CD4-positive, CD25-positive, alpha-beta regulatory T cell (primary cell): ENCODE data around the gene OR10K1. TPM values are rescaled to one million over a fixed set of nuclear protein-coding genes. Genes with fewer than 3 reads are reported as not detected.

Experiments used
- polyA plus RNA-seq, 4 donors: library from polyadenylated mRNA; unstranded; fragments of 300-500 nt; fragmentation: Illumina TruSeq; gene quantifications; one replicate each; pipeline ENCODE4 v1.2.3, GENCODE V29; 2021
- total RNA-seq: library from RNA; stranded (reverse); gene quantifications from one replicate; pipeline ENCODE4 v1.2.3, GENCODE V29; 2022

OR10K1 gene
- total and polyA plus RNA-seq, 5 donors from 2014 or later: not detected

Other genes starting within 250 kb of the OR10K1 start
- not detected for gene CD1A, start 207.4 kb upstream of the OR10K1 start, total RNA-seq
- not detected for gene CD1A, start 207.4 kb upstream of the OR10K1 start, polyA plus RNA-seq
- gene CD1C, start 171.9 kb upstream of the OR10K1 start, total RNA-seq: not detected
- gene CD1C, start 171.9 kb upstream of the OR10K1 start, polyA plus RNA-seq: under 1 TPM in 1 of 4 donors, not detected in 3; 0.68 TPM
- gene CD1B, start 130.3 kb upstream of the OR10K1 start, total RNA-seq: not detected
- gene CD1B, start 130.3 kb upstream of the OR10K1 start, polyA plus RNA-seq: not detected
- not detected for gene CD1E, start 107.9 kb upstream of the OR10K1 start, total RNA-seq
- gene CD1E, start 107.9 kb upstream of the OR10K1 start, polyA plus RNA-seq: not detected
- gene OR10T2, start 62.4 kb upstream of the OR10K1 start, total RNA-seq: not detected
- gene OR10T2, start 62.4 kb upstream of the OR10K1 start, polyA plus RNA-seq: not detected
- gene OR10K2, start 35.6 kb upstream of the OR10K1 start, total RNA-seq: not detected
- not detected for gene OR10K2, start 35.6 kb upstream of the OR10K1 start, polyA plus RNA-seq
- gene OR10R2, start 10.4 kb downstream of the OR10K1 start, total RNA-seq: not detected
- not detected for gene OR10R2, start 10.4 kb downstream of the OR10K1 start, polyA plus RNA-seq
- gene OR6Y1, start 92.6 kb downstream of the OR10K1 start, total RNA-seq: not detected
- not detected for gene OR6Y1, start 92.6 kb downstream of the OR10K1 start, polyA plus RNA-seq
- gene OR6P1, start 108.7 kb downstream of the OR10K1 start, total RNA-seq: not detected
- gene OR6P1, start 108.7 kb downstream of the OR10K1 start, polyA plus RNA-seq: not detected
- not detected for gene OR10X1, start 118.1 kb downstream of the OR10K1 start, total RNA-seq
- gene OR10X1, start 118.1 kb downstream of the OR10K1 start, polyA plus RNA-seq: not detected
- gene OR10Z1, start 143.4 kb downstream of the OR10K1 start, total RNA-seq: not detected
- gene OR10Z1, start 143.4 kb downstream of the OR10K1 start, polyA plus RNA-seq: not detected
- gene SPTA1, start 224.9 kb downstream of the OR10K1 start, total RNA-seq: not detected
- not detected for gene SPTA1, start 224.9 kb downstream of the OR10K1 start, polyA plus RNA-seq
- gene OR6K2, start 238.8 kb downstream of the OR10K1 start, total RNA-seq: not detected
- not detected for gene OR6K2, start 238.8 kb downstream of the OR10K1 start, polyA plus RNA-seq